HCT116 (cell line): ENCODE results near the gene TMSB4X.

Experiments
- ELF1 ChIP-seq: IDR thresholded peaks from 2 replicates; pipeline ENCODE4 v1.6.1; 2012; ENCODE audit warnings: low read depth, borderline replicate concordance
- JUND ChIP-seq: IDR thresholded peaks from 2 replicates; pipeline ENCODE4 v1.6.1; 2012
- MAX ChIP-seq: IDR thresholded peaks from 2 replicates; pipeline ENCODE4 v1.6.1; 2012
- POLR2A ChIP-seq: IDR thresholded peaks from 2 replicates; pipeline ENCODE4 v1.7.0; 2011; ENCODE audit warnings: borderline replicate concordance; ENCODE audit not compliant: insufficient read depth, insufficient read length; ENCODE audit errors: extremely low read depth
- POLR2AphosphoS5 ChIP-seq: IDR thresholded peaks from 2 replicates; pipeline ENCODE4 v1.6.1; 2011; ENCODE audit warnings: mild to moderate bottlenecking, low read depth, low read length, moderate library complexity
- RAD21 ChIP-seq: IDR thresholded peaks from 2 replicates; pipeline ENCODE4 v1.6.1; 2012; ENCODE audit warnings: low read depth, mild to moderate bottlenecking
- SRF ChIP-seq: IDR thresholded peaks from 2 replicates; pipeline ENCODE4 v1.6.1; 2012; ENCODE audit warnings: low read depth
- TCF7L2 ChIP-seq: IDR thresholded peaks from 2 replicates; pipeline ENCODE4 v1.7.0; 2011; ENCODE audit warnings: borderline replicate concordance, inconsistent platforms; ENCODE audit not compliant: insufficient read depth, insufficient read length; ENCODE audit errors: extremely low read depth
- YY1 ChIP-seq: IDR thresholded peaks from 2 replicates; pipeline ENCODE4 v1.6.1; 2011; ENCODE audit warnings: low read length, low read depth, moderate library complexity, mild to moderate bottlenecking; ENCODE audit not compliant: insufficient replicate concordance; ENCODE audit errors: extremely low read depth
- ZNF274 ChIP-seq: fragments of 200-500 bp; sonication (Bioruptor generic); IDR thresholded peaks from 2 replicates; pipeline ENCODE4 v1.6.1; 2014; ENCODE audit warnings: mild to moderate bottlenecking, low read depth, low read length, inconsistent platforms
- TF ChIP-seq, protein P1 (sequence below), 3 experiments: fragments of 200-600 bp in 1 of 3; sonication (generic) in 1 of 3; IDR thresholded peaks in 2 of 3; conservative IDR thresholded peaks in 1 of 3; 2 replicates each; pipeline ENCODE4 v1.5.1; 2012 to 2017; ENCODE audit warnings: low read depth in 2 of 3, low read length in 2 of 3, antibody characterized with exemption in 1 of 3, borderline replicate concordance in 1 of 3, control low read depth in 1 of 3, mild to moderate bottlenecking in 1 of 3, mixed read lengths in 1 of 3, mixed run types in 1 of 3, moderate library complexity in 1 of 3; ENCODE audit not compliant: insufficient read depth in 1 of 3
- TF ChIP-seq, protein P2 (sequence below): IDR thresholded peaks from 2 replicates; pipeline ENCODE4 v1.6.1; 2012; ENCODE audit warnings: low read depth

DNA sequence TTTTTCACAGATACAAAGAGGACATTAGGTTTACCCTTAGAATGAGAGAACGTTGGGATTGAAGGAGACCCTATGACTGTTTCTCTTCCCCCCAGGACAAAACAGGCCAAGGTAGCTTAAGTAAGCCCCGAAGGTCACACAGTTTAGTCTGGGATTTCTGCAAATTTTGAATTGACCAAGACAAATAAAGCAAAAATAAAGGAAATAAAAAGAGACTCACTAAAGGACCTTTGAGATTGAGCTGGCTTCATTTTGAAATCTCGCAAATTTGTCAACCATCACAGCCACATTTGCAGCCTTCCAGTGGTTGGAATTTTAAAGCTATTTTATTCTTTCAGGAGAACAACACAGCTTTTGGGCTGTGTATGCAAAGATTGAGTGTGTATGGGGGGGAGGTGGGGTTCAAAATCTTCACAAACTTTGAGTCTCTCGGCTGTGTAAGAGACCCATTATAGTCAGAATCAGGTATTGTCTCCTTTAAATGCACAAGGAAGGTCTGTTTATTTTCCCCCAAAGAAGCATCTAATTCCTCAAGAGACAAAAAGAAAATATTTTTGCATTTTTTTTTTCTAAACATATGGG is 4.2 kb downstream of the TMSB4X start:
- TF ChIP-seq POLR2AphosphoS5 = no peak
- no peak for TF ChIP-seq POLR2A
- TF ChIP-seq, protein P1, sequence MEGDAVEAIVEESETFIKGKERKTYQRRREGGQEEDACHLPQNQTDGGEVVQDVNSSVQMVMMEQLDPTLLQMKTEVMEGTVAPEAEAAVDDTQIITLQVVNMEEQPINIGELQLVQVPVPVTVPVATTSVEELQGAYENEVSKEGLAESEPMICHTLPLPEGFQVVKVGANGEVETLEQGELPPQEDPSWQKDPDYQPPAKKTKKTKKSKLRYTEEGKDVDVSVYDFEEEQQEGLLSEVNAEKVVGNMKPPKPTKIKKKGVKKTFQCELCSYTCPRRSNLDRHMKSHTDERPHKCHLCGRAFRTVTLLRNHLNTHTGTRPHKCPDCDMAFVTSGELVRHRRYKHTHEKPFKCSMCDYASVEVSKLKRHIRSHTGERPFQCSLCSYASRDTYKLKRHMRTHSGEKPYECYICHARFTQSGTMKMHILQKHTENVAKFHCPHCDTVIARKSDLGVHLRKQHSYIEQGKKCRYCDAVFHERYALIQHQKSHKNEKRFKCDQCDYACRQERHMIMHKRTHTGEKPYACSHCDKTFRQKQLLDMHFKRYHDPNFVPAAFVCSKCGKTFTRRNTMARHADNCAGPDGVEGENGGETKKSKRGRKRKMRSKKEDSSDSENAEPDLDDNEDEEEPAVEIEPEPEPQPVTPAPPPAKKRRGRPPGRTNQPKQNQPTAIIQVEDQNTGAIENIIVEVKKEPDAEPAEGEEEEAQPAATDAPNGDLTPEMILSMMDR (IDR thresholded peaks at IDR 0.05 in 2 of 3, conservative IDR thresholded peaks at IDR 0.05 in 1 of 3; ENCODE audit: borderline replicate concordance in 1 of 3, insufficient read depth in 1 of 3, low read depth in 2 of 3, low read length in 2 of 3) = no peak
- no peak for TF ChIP-seq MAX
- TF ChIP-seq, protein P2, sequence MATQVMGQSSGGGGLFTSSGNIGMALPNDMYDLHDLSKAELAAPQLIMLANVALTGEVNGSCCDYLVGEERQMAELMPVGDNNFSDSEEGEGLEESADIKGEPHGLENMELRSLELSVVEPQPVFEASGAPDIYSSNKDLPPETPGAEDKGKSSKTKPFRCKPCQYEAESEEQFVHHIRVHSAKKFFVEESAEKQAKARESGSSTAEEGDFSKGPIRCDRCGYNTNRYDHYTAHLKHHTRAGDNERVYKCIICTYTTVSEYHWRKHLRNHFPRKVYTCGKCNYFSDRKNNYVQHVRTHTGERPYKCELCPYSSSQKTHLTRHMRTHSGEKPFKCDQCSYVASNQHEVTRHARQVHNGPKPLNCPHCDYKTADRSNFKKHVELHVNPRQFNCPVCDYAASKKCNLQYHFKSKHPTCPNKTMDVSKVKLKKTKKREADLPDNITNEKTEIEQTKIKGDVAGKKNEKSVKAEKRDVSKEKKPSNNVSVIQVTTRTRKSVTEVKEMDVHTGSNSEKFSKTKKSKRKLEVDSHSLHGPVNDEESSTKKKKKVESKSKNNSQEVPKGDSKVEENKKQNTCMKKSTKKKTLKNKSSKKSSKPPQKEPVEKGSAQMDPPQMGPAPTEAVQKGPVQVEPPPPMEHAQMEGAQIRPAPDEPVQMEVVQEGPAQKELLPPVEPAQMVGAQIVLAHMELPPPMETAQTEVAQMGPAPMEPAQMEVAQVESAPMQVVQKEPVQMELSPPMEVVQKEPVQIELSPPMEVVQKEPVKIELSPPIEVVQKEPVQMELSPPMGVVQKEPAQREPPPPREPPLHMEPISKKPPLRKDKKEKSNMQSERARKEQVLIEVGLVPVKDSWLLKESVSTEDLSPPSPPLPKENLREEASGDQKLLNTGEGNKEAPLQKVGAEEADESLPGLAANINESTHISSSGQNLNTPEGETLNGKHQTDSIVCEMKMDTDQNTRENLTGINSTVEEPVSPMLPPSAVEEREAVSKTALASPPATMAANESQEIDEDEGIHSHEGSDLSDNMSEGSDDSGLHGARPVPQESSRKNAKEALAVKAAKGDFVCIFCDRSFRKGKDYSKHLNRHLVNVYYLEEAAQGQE = no peak
- no peak for TF ChIP-seq ZNF274
- TF ChIP-seq ELF1 = no peak
- no peak for TF ChIP-seq JUND
- TF ChIP-seq RAD21 = no peak
- no peak for TF ChIP-seq TCF7L2
- TF ChIP-seq YY1 = no peak
- TF ChIP-seq SRF = no peak
